ENCODE measurements around the gene TBXA2R.

TBXA2R gene

DNA sequence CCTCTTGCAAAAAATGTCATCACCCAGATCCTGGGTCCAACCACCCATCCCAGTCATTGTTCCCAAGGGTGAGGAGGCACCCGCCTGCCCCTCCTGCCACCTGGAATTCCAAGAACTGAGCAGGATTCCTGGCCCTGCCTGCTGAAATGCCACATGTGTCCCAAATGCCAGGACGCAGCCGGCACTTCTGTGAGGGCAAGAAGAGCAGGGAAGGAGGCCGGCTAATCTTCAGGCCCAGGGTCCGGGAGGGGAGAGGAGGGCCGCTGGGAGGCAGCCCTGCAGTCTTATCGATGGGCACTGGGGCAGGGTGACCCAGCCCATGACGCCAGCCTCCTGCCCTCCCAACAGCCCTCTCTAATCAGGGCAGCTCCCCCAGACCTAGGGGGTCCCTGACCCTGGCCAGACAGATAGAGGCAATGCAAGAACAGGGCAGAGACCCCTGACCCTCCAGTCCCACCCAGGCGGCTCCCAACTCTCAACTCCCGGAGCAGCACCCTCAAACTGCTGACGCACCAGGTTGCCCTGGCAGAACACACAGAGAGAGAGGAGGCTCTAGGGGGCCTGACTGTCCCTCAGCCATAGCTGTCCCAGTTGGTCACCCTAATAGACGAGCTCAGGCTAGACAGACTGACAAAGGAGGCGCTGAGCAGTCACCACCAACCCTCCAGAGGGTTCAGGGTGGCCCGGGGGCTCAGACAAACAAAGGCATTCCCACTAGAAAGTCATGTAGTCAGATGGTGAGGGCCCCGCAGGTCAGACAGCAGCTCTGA lies 50.8 kb downstream of the TBXA2R start:
- no peak for DNase-seq (ENCODE audit: low spot score)

GRCh38 chr19:3554254-3555083 lies 52.2 kb downstream of the TBXA2R start:
- DNase-seq (ENCODE audit: low spot score) = no peak

- DNase-seq (ENCODE audit: low spot score) = no peak
These were observed 54.9 kb downstream of the TBXA2R start for GRCh38 chr19:3551792-3552095.

DNA sequence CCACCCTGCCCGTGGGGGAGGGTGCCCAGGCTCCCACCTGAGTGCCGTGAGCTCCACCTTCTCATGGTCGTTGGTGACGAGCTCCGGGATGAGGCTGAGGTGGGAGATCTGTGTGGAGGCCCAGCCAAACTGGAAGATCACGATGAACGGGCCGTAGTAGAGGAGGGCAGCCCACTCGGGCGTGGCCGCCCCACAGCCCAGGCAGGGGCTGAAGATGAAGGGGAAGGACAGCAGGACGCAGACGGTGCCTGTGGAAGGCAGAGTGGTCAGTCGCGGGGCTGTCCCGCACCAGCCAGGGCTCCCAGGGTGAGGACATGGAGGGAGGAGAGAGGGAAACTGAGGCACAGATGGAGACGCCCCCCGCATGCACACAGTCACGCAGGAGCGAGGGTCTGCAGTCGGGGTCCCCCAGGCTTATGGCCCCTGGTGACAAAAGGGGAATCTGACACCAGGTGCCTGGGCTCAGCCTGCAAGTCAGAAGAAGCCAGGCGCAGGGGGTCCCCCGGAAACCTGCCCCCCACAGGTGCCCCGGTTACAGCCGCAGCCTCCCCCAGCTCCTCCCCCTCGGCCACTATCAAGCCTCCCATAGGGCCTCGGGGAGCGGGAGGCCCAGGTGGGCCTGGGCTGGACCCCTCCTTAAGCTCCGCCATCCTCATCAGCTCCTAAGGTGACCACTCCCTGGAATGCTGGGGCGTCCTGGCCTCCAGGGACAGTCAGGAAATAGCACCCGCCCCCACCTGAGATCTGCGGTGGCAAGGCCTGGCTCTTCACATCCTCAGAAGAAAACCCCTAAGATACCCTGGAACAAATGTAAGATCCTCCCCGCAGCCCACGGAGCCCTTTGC lies 55.5 kb downstream of the TBXA2R start:
- no peak for DNase-seq (ENCODE audit: low spot score)

GRCh38 chr19:3549816-3550215 lies 56.9 kb downstream of the TBXA2R start:
- DNase-seq (ENCODE audit: low spot score) = no peak

DNA sequence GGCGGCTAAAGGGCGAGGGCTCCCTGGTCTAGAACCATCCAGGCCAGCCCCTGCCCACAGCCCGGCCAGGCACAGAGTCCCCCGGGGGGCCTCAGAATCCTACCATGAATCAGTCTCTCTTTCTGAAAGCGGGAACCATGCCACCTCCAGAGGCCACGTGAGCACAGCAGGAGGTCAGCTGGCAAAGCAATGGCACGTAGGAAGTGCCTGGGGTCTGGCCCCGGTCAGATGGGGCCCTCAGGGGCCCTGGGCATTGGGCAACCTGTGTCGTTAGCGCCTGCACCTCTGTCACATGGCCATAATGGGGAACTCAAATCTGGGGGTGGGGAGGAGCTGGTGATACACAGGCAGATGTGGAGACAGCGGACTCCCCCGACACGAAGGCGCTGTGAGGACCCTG lies 58.1 kb downstream of the TBXA2R start:
- DNase-seq (ENCODE audit: low spot score) = no peak

DNA sequence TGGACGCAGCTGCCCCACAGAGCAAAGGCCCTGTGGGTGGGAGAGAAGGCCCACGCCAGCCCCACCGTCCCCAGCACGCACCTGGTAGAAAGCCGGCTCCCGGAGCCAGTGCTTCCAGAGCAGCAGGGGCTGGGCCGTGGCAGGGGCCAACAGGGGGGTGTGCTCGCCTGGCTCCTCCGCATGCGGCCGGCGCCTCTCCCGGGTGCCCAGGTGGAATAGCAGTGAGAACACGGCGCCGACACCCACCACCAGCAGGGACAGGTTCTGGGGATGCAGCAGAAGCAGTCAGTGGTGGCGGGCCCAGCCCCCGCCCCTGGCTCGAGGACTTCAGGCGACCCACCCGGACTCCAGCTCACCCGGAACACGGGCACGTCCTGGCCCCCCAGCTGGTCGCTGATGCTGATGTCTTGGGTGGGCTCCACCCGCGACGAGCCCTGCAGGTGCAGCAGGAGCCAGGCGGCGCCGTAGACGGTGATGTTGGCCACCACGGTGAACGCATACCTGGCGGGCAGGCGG lies 58.9 kb downstream of the TBXA2R start:
- no peak for DNase-seq (ENCODE audit: low spot score)

DNA sequence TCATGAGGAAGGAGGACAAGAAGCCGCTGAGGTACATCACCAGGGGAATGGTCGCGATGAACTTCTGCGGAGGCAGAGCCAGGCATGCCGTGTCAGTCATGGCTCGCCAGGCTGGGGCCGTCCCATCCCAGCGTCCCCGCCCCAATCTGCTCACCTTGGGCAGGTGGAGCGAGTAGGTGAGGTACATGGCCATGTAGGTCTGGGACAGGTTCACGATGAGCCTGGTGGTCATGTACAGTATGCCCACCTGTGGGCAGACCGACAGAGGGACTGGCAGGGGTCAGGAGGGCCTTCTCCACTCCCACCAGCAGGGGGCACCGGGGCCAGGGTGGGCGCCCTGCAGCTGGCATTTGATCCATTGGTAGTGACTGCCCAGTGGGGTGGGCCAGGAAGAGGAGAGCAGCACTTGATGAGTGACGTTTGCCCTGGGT lies 59.4 kb downstream of the TBXA2R start:
- no peak for DNase-seq (ENCODE audit: low spot score)

GRCh38 chr19:3546119-3546518 lies 60.6 kb downstream of the TBXA2R start:
- no peak for DNase-seq (ENCODE audit: low spot score)

DNA sequence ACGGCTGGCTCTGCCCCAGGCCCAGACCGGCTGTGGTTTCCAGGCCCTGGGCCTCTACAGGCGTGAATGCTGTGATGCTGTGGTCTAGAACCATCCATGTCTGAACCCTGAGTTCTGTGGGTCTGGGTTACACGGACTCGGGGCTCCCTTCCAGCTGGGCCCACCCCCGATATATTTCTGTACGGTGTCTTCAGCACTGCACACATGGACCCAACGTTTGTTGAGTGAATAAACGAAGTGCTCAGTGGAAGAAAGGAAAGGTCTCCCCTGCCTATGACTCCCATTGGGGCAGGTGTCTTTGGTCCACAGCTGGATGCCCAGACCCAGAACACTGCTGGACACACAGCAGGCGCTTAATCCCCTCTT lies 61.0 kb downstream of the TBXA2R start:
- no peak for DNase-seq (ENCODE audit: low spot score)

- DNase-seq (ENCODE audit: low spot score) = peak; percentile 48
These were observed 61.7 kb downstream of the TBXA2R start for GRCh38 chr19:3544742-3545668.

Small RNA genes within 50 kb of the gene (small RNA-seq; reads per million reads assigned to genes)
- 0 reads per million in 2 experiments for gene AC005786.1
